Measurements from ENCODE around the gene CGREF1. TPM values are rescaled to one million over a fixed set of nuclear protein-coding genes. Genes with fewer than 3 reads are reported as not detected.

Gene CGREF1
- total RNA-seq, 4 donors from 2014 or later, result 2.3 to 22.9 (median 9.7) TPM

DNA sequence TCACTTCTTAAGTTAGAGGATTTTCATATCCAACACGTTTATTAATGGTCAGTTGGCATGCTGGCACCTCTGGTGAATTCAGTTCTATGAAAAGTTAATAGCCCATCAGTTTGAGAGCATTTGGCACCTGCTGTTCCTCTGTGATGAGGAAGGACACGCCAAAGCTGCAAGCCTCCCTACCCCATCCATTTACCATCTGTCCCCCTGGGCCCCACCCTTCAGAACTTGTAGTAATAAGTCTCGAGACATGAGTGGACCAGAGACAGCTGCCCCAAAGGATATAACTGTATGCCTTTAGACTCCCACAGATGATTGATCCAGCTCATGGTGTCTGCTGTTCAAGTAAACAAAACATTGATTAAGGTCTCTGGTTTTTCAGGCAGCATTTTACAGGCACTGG, 53.8 kb downstream of the CGREF1 start:
- H3K9me3 ChIP-seq, result no peaks in the 10 kb centered on the region
- H3K36me3 ChIP-seq, result no peaks in the 10 kb centered on the region
- intact Hi-C loops (cut with DNase I; ENCODE audit: low total_unique reads), result no loop called here

GRCh38 chr2:27060323-27060722, 58.6 kb downstream of the CGREF1 start:
- Histone ChIP-seq H3K27ac (no peak overlapping the region), H3K27me3 (no peaks in the 10 kb centered on the region), H3K9me3 (no peaks in the 10 kb centered on the region), H3K4me3 (no peak overlapping the region), H3K4me1 (no peaks in the 10 kb centered on the region), H3K36me3 (no peaks in the 10 kb centered on the region)
- intact Hi-C loops (cut with DNase I; ENCODE audit: low total_unique reads), result no loop called here
- no peak for DNase-seq
- no peak for TF ChIP-seq POLR2A (IDR thresholded peaks at IDR 0.05)
- TF ChIP-seq, protein P1, sequence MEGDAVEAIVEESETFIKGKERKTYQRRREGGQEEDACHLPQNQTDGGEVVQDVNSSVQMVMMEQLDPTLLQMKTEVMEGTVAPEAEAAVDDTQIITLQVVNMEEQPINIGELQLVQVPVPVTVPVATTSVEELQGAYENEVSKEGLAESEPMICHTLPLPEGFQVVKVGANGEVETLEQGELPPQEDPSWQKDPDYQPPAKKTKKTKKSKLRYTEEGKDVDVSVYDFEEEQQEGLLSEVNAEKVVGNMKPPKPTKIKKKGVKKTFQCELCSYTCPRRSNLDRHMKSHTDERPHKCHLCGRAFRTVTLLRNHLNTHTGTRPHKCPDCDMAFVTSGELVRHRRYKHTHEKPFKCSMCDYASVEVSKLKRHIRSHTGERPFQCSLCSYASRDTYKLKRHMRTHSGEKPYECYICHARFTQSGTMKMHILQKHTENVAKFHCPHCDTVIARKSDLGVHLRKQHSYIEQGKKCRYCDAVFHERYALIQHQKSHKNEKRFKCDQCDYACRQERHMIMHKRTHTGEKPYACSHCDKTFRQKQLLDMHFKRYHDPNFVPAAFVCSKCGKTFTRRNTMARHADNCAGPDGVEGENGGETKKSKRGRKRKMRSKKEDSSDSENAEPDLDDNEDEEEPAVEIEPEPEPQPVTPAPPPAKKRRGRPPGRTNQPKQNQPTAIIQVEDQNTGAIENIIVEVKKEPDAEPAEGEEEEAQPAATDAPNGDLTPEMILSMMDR (IDR thresholded peaks at IDR 0.05), result no peak

More for the DNA sequence above, 53.8 kb downstream of the CGREF1 start:
- no peak for DNase-seq
- no peaks in the 10 kb centered on the region for H3K27me3 ChIP-seq
- H3K27ac ChIP-seq, result no peak overlapping the region
- no peak overlapping the region for H3K4me3 ChIP-seq
- H3K4me1 ChIP-seq, result peaks cover 5 to 8% of the 10 kb centered on the region in 2 donors
- no peak for TF ChIP-seq POLR2A (IDR thresholded peaks at IDR 0.05)
- TF ChIP-seq, protein P1 (IDR thresholded peaks at IDR 0.05), result no peak

DNA sequence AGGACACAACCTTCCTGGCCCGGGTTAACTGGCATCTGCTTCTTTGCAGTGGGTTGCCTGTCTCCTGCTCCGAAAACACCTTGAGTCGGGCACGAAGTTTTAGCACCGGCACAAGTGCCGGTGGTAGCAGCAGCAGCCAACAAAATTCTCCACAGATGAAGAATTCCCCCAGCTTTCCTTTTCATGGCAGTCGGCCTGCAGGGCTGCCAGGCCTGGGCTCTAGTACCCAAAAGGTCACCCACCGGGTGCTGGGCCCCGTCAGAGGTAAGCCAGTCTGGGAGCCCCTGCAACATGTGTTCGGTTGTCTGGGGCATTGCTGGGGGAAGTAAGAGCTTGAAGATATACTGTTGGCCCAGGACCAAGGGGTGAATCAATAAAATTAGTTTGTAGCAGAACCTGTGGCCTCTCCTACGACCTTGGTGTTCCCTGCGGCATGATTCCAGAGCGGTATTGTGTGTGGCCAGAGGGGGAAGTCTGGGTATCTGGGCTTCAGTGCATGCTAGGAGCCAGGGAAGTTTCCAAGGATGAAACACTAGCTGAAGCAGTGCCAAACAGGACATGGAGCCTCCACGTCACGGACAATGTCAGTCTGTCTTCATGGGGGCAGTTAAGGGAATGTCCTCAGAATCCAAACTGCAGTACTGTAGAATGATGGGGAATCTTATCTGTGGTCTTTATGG, 59.6 kb downstream of the CGREF1 start:
- Histone ChIP-seq H3K4me1 (no peaks in the 10 kb centered on the region), H3K4me3 (no peak overlapping the region), H3K27me3 (no peaks in the 10 kb centered on the region), H3K36me3 (no peaks in the 10 kb centered on the region), H3K9me3 (no peaks in the 10 kb centered on the region), H3K27ac (no peak overlapping the region)
- no peak for DNase-seq
- intact Hi-C loops (cut with DNase I; ENCODE audit: low total_unique reads), result no loop called here
- TF ChIP-seq, protein P1 (IDR thresholded peaks at IDR 0.05), result no peak
- no peak for TF ChIP-seq POLR2A (IDR thresholded peaks at IDR 0.05)

DNA sequence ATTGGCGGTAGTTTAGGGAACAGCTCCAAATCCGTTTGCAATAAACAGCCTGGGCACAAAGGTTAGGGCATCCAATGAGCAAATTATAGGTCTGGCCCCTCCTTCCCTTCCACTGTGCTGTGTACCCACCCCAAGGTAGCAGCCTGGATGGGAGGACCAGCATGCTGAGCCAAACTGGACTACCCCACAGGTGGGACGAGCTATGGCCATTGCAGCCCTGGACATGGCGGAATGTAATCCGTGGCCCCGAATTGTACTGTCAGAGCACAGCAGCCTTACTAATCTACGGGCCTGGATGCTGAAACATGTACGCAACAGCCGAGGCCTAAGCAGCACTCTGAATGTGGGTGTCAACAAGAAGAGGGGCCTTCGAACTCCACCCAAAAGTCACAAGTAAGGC, 60.7 kb downstream of the CGREF1 start:
- H3K27me3 ChIP-seq, result no peaks in the 10 kb centered on the region
- no peaks in the 10 kb centered on the region for H3K9me3 ChIP-seq
- TF ChIP-seq, protein P1 (IDR thresholded peaks at IDR 0.05), result no peak
- TF ChIP-seq POLR2A (IDR thresholded peaks at IDR 0.05), result no peak
- intact Hi-C loops (cut with DNase I; ENCODE audit: low total_unique reads), result no loop called here
- no peaks in the 10 kb centered on the region for H3K4me1 ChIP-seq
- DNase-seq, result no peak
- no peak overlapping the region for H3K27ac ChIP-seq
- no peak overlapping the region for H3K4me3 ChIP-seq
- H3K36me3 ChIP-seq, result no peaks in the 10 kb centered on the region

- H3K4me1 ChIP-seq, result no peaks in the 10 kb centered on the region
- H3K4me3 ChIP-seq, result no peak overlapping the region
- H3K36me3 ChIP-seq, result no peaks in the 10 kb centered on the region
- no peak overlapping the region for H3K27ac ChIP-seq
- DNase-seq, result no peak
- H3K9me3 ChIP-seq, result no peaks in the 10 kb centered on the region
- no peak for TF ChIP-seq POLR2A (IDR thresholded peaks at IDR 0.05)
- TF ChIP-seq, protein P1 (IDR thresholded peaks at IDR 0.05), result no peak
- H3K27me3 ChIP-seq, result no peaks in the 10 kb centered on the region
- intact Hi-C loops (cut with DNase I; ENCODE audit: low total_unique reads), result no loop called here
These were observed 61.7 kb downstream of the CGREF1 start for GRCh38 chr2:27057184-27057583.

Measured in uterus (tissue), 4 donors.